Sciatic nerve (tissue), 2 donors: ENCODE results near the gene ANO3. TPM values are rescaled to one million over a fixed set of nuclear protein-coding genes. Genes with fewer than 3 reads are reported as not detected.

ENCODE experiments used
- ATAC-seq: fragments of 200-7000 bp; cut with Tn5 transposase; one replicate; pipeline ENCODE4 v1.9.1; 2020; ENCODE audit warnings: mild to moderate bottlenecking, moderate library complexity
- DNase-seq: peaks from one replicate; pipeline ENCODE4 v3.0.0-alpha.2; 2020; ENCODE audit warnings: low spot score
- intact Hi-C: fragments of 100-400 bp; cut with DNase I; formaldehyde crosslinking; loops from one replicate; pipeline ENCODE4 v1.14.2; 2022
- total RNA-seq: library from RNA; stranded (reverse); fragmentation: NEBNext Ultra II Directional; extraction: Animal tissue kit (Norgen Biotek cat#: 25700); gene quantifications from one replicate; pipeline ENCODE4 v1.2.1, GENCODE V29; 2021
- donor health status: DM: no; HTN: no; CAD: no.
- donor health status: DM: no; HTN: no; CAD: no.

Gene ANO3
- total RNA-seq, 1 donor from 2014 or later, result 0.76 TPM

- DNase-seq, result no peak
- no peak for ATAC-seq
- intact Hi-C loops, result no loop called here
Measured at GRCh38 chr11:26348776-26349175, 16.8 kb downstream of the ANO3 start.

DNA sequence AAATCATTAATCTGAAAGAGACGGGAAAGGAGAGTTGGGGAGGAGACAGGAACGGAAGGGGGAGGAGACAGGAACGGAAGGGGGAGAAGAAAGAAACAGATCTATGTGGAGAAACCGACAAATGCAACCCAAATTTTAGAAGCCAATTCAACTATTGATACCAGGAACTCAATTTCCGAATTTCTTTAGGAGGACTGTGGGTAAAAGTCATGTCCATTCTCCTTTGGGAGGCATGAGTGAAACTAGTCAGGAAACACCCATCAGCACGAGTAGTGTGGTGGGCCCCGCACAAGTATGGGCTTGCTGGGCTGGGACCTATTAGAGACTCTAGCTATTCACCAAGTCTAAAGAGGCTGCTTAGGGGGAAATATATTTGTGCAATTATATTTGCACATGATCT, 18.1 kb downstream of the ANO3 start:
- no peak for ATAC-seq
- intact Hi-C loops, result no loop called here
- no peak for DNase-seq

DNA sequence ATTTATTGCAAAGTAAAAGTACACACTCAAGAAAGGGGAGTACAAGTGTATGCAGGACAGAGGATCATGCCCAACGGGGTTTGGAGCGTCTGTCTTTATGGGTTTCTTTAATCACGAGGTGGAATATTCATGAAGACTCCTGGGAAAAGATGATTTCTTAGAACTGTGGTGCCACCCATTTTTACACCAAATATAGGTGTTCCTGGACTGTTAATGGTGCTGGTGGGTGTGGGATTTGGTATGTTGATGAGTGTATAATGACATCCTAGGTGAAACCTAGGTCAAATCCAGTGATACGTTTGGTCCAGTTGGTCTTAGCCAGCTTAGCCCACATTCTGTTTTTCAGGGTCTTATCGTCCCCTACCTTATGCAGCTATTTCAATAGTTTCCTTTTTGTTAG, 21.1 kb downstream of the ANO3 start:
- intact Hi-C loops, result no loop called here
- no peak for ATAC-seq

DNA sequence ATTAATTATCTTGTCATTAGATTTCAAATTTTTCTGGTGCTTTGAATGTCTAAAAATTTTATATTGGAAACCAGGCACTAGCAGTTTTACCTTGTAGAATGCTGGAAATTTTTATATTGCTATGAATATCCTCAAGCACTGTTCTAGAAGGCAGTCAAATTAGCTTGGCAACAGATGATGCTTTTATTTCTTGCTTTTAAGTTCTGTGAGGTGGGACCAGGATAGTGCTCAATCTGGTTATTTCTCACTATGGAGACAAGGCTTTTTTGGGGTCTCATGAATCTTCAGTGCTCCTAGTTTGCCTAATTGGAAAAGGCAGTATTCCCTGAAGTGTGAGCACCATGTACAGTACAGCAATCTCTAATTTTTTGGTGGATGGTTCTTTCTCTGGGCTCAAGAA, 27.1 kb downstream of the ANO3 start:
- DNase-seq (no peak), ATAC-seq (no peak)
- intact Hi-C loops, result no loop called here

More for the DNA sequence above, 21.1 kb downstream of the ANO3 start:
- DNase-seq, result no peak

DNA sequence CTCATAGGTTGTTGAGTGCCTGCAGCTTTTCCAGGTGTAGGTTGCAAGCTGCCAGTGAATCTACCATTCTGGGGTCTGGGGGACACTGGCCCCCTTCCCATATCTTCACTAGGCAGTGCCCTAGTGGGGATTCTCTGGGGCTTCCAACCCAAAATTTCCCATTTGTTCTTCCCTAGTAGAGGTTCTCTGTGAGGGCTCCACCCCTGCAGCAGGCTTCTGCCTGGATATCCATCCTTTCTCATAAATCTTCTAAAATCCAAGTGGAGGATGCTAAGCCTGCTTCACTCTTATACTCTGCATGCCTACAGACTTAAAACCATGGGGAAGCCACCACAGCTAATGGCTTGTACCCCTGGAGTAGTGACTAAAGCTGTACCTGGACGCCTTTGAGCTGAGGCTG, 33.4 kb downstream of the ANO3 start:
- no peak for DNase-seq
- ATAC-seq, result no peak
- intact Hi-C loops, result no loop called here

DNA sequence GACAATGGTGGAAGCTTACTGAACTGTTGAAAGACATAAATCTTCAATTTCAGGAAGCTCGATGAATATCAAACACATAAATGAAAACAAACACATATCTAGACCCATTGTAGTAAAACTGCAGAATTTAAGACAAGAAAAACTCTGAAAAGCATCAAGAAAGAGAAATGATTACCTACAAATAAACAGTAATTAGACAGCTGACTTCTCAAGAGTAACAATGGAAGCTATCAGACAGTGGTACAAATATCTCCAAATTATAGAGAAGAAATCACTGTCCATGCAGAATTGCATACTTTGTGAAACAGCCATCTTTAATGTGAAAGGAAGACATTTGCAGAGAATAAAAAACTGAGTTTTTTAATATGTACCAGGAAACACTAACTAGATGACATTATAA, 45.7 kb downstream of the ANO3 start:
- intact Hi-C loops, result no loop called here
- no peak for DNase-seq

GRCh38 chr11:26399336-26399735, 67.4 kb downstream of the ANO3 start:
- no peak for DNase-seq
- intact Hi-C loops, result no loop called here
- no peak for ATAC-seq

More for the DNA sequence above, 45.7 kb downstream of the ANO3 start:
- no peak for ATAC-seq

DNA sequence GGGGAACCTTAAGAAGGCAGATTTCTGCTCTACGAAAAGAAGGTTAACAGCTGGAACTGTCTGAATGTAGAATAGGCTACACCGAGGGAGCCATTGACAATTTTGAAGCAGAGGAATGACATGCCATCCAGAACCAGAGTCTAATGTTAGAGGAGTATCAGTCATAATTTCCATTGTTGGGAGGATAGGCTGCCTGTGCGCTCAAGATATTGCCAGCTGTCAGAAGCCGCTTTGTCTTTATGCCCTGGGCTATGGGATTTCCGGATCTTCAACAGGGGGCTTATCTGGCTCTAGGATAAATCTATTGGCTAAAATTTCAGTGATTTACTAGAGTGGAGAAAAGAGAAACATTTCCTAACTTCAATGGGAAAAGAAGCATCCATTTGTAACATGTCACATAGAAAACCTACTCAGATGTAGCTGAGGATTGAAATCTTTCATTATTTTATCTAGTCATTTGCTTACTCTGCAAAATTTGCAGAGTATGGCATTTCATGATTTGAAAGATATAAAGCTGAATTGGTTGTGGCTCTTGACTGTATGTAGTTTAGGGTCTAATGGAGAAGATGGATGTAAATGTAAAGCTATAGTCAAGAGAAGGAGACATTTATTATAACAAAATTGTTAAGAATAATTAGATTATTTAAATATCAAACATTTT, 78.9 kb downstream of the ANO3 start:
- ATAC-seq, result no peak
- intact Hi-C loops, result no loop called here
- DNase-seq, result no peak

DNA sequence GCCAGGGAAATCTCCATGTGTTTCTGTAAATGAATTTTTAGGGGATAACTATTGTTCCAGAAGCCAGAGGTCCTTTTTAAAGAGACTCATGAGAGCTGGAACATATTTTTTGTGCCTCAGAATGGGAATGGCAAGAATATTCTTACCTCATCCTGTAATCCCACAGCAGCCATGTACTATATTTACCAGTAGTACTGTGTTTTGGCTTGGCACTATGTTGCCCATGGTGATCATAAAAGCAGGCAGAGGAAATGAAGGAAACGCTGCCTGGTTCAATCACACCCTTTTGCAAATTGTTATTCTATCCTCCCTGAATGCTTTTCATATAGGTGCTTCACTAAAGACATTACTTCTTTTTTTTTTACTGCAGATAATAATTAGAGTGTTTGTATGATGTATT, 81.0 kb downstream of the ANO3 start:
- intact Hi-C loops, result no loop called here
- DNase-seq (no peak), ATAC-seq (no peak)

- ATAC-seq, result no peak
- intact Hi-C loops, result no loop called here
- DNase-seq, result no peak
Measured at GRCh38 chr11:26418386-26418912, 86.5 kb downstream of the ANO3 start.

- intact Hi-C loops, result no loop called here
- ATAC-seq, result no peak
Measured at GRCh38 chr11:26420331-26420730, 88.4 kb downstream of the ANO3 start.

DNA sequence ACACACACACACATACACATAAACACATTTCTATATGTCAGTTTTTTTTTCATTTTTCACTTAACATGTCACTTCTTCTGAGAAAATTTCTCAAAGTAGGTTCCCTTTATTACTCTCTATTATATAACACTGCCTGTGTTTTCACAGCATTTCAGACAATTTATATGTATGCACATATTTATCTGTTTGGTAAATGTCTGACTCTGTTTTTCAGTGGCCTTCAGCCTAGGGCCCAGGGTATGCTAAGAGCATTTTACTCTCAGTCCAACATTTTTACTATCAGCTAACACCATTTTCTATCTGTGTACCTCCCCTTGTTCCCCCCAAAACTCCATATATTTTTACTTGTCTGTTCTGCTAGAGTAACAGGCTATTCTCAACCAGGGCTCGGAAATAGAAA, 92.3 kb downstream of the ANO3 start:
- intact Hi-C loops, result no loop called here
- no peak for DNase-seq
- no peak for ATAC-seq

More at GRCh38 chr11:26420331-26420730, 88.4 kb downstream of the ANO3 start:
- no peak for DNase-seq

- no peak for ATAC-seq
- intact Hi-C loops, result no loop called here
- DNase-seq, result no peak
Measured at GRCh38 chr11:26439854-26440253, 107.9 kb downstream of the ANO3 start.

DNA sequence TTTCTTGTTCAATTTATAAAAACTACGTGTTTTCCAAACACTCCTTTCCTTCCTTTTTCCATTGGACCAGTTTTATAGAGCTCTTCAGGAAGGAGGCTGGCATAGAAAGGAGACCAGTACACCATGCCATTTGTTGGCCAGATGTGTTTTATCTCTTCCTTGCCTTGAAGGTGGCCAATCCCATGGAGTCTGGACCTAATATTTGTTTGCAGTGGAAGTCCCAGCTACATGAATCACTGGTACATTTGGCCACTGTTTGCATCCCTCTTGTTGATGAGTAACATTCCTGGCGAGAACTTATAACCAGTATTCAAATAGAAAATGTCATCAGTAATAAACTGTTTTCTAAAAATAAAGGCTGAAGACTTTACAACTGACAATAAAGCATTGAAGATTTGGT, 110.2 kb downstream of the ANO3 start:
- ATAC-seq (no peak), DNase-seq (no peak)
- intact Hi-C loops, result no loop called here

DNA sequence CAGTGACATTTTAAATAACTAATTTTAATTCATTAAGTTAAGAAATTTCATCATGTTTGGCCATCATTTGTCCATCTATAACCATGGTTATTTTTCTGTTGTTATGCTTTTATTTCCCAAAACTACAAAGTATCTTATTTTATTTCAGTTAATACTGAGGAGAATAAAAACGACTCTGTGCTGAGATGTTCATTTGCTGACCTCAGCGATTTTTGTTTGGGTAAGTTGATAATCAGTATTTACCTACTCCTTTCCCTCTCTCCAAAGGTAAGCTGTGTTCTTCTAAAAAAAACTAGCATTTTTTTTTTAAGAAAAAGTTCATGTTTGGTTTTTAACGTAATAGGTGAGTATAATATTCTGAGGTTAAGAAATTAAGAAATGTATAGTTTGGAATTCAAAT, 111.7 kb downstream of the ANO3 start:
- ATAC-seq (no peak), DNase-seq (no peak)
- intact Hi-C loops, result no loop called here

DNA sequence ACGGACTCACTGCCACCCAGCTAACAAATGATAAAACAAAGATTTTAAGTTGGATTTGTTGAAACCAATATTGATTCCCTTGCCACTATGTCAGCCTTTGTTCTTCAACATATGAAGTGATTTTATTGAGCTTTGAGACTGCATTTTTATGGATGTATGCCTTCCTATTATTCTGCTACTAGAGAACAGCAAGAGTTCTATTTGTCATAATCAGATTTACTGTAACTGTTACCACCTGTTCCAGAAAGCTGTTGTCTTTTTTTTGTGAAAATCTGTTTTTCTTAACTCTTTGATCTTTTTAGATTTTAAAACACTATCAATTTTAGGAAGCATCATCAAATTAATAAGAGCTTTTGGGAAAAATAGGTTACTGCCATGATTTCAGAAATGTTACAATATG, 125.7 kb downstream of the ANO3 start:
- intact Hi-C loops, result no loop called here
- DNase-seq, result no peak
- no peak for ATAC-seq

GRCh38 chr11:26465274-26465673, 133.3 kb downstream of the ANO3 start:
- no peak for DNase-seq

GRCh38 chr11:26467506-26467905, 135.6 kb downstream of the ANO3 start:
- intact Hi-C loops, result no loop called here
- DNase-seq (no peak), ATAC-seq (no peak)

More at GRCh38 chr11:26465274-26465673, 133.3 kb downstream of the ANO3 start:
- ATAC-seq, result no peak
- intact Hi-C loops, result no loop called here

GRCh38 chr11:26470992-26471391, 139.1 kb downstream of the ANO3 start:
- ATAC-seq (no peak), DNase-seq (no peak)
- intact Hi-C loops, result no loop called here

GRCh38 chr11:26473216-26474194, 141.6 kb downstream of the ANO3 start:
- ATAC-seq (no peak), DNase-seq (no peak)
- intact Hi-C loops, result no loop called here
